HEK293 (cell line): ENCODE data around the gene PCBP3.

Experiments used
- CTCF ChIP-seq: fragments of 450-650 bp; formaldehyde crosslinking; IDR thresholded peaks from 2 replicates; pipeline ENCODE4 v1.5.1; 2016; ENCODE audit warnings: missing biosample characterization, missing genetic modification characterization
- ZNF24 ChIP-seq: fragments of 450-650 bp; formaldehyde crosslinking; IDR thresholded peaks from 2 replicates; pipeline ENCODE4 v1.5.1; 2016; ENCODE audit warnings: missing biosample characterization, missing genetic modification characterization
- ZNF549 ChIP-seq: fragments of 450-650 bp; IDR thresholded peaks from 2 replicates; pipeline ENCODE4 v1.5.1; 2018; ENCODE audit warnings: missing biosample characterization, missing genetic modification characterization, mild to moderate bottlenecking, inconsistent platforms, moderate library complexity
- ZNF645 ChIP-seq: fragments of 450-650 bp; formaldehyde crosslinking; IDR thresholded peaks from 2 replicates; pipeline ENCODE4; 2016; ENCODE audit warnings: missing biosample characterization, missing genetic modification characterization

GRCh38 chr21:45739218-45740087, 95.9 kb downstream of the PCBP3 start:
- no peak for TF ChIP-seq CTCF (tag by site-specific recombination)
- TF ChIP-seq ZNF549 (tag by site-specific recombination): no peak
- no peak for TF ChIP-seq ZNF24 (tag by site-specific recombination)
- TF ChIP-seq ZNF645 (tag by site-specific recombination): no peak
